ENCODE data around the gene RREB1.

The RREB1 gene

DNA sequence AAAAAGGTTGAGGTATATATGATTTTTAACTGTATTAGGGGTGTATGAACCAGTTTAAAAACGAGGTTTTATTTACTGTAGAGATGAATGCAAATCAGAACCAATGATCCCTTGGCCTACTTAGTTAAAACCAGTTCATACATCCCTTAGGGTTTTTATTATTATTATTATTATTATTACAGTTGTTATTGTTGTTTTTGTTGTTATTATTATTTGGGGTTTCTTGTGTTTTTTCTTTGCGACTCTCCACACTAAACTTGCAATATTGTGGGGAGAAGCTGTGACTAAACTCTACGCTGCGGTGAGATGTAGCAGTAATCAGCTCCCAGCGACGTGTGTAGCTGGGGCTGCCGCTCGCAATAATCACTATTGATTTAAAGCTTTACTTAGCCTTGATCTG, 143.1 kb downstream of the RREB1 start:
- Histone ChIP-seq H3K27me3 (replicated peaks; ENCODE audit: control insufficient read depth, insufficient read depth, low read length, poor library complexity, severe bottlenecking) (no peaks in the 10 kb centered on the region), H3K36me3 (ENCODE audit: control insufficient read depth, insufficient read depth, low read length) (peaks cover 40% of the 10 kb centered on the region), H3K4me3 (ENCODE audit: insufficient read depth, low read depth, low read length, poor library complexity, severe bottlenecking) (no peak overlapping the region), H3K9me3 (ENCODE audit: control insufficient read depth, low read length) (no peaks in the 10 kb centered on the region), H3K4me1 (ENCODE audit: control insufficient read depth, insufficient read depth, low read length, poor library complexity, severe bottlenecking) (no peaks in the 10 kb centered on the region), H3K27ac (ENCODE audit: insufficient read depth, low read length, poor library complexity, severe bottlenecking) (no peak overlapping the region)
- DNase-seq, result no peak

DNA sequence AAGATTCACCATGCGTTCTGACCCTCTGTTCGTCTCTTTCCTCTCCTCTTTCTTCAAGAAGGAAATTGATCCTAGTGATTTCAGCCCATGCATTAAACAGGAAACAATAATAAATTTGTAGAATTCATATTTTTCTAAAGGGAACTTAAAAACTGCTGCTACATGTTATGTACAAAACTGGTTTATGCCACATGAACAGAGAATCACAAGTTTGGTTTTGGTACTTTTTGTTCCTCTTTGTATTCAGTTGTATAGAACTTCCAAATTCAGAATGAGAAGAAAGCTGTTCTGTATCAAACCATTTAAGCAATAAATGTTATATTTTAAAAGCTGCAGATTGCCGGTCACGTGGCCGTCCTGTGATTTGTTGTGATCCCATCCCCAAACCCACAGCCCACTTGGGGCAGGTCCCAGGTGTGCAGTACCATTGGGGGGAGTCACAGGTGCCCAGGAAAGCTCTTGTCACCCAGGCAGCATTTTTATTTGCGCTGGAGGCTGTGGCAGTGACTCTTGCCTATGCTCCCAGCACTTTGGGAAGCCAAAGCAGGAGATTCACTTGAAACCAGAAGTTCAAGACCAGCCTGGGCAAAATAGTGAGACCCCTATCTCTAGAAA, 144.0 kb downstream of the RREB1 start:
- H3K4me3 ChIP-seq (ENCODE audit: insufficient read depth, low read depth, low read length, poor library complexity, severe bottlenecking), result no peak overlapping the region
- no peaks in the 10 kb centered on the region for H3K27me3 ChIP-seq (replicated peaks; ENCODE audit: control insufficient read depth, insufficient read depth, low read length, poor library complexity, severe bottlenecking)
- no peaks in the 10 kb centered on the region for H3K9me3 ChIP-seq (ENCODE audit: control insufficient read depth, low read length)
- no peak overlapping the region for H3K27ac ChIP-seq (ENCODE audit: insufficient read depth, low read length, poor library complexity, severe bottlenecking)
- DNase-seq, result no peak
- peaks cover 33% of the 10 kb centered on the region for H3K36me3 ChIP-seq (ENCODE audit: control insufficient read depth, insufficient read depth, low read length)
- H3K4me1 ChIP-seq (ENCODE audit: control insufficient read depth, insufficient read depth, low read length, poor library complexity, severe bottlenecking), result no peaks in the 10 kb centered on the region

DNA sequence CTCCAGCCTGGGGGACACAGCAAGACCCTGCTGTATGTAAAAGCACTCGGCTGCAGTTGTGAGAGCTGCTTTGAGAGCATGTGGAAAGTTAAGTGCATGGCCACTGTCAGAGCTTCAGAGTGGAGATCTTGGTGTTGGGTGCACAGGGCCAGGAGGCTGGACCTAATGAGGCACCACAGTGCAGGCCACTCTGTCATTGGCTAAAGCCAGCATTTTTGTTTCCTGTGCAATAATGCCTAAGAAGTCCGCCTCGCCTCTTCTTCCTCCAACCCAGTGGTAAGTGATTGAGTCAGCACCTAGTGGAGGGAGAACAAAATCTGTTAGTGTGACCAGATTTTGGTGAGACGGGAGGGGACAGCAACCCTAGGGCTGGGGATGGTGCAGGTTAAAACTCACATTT, 144.6 kb downstream of the RREB1 start:
- no peak for DNase-seq
- H3K9me3 ChIP-seq (ENCODE audit: control insufficient read depth, low read length), result no peaks in the 10 kb centered on the region
- H3K36me3 ChIP-seq (ENCODE audit: control insufficient read depth, insufficient read depth, low read length), result peaks cover 27% of the 10 kb centered on the region
- H3K4me1 ChIP-seq (ENCODE audit: control insufficient read depth, insufficient read depth, low read length, poor library complexity, severe bottlenecking), result no peaks in the 10 kb centered on the region
- no peak overlapping the region for H3K4me3 ChIP-seq (ENCODE audit: insufficient read depth, low read depth, low read length, poor library complexity, severe bottlenecking)
- H3K27ac ChIP-seq (ENCODE audit: insufficient read depth, low read length, poor library complexity, severe bottlenecking), result no peak overlapping the region
- no peaks in the 10 kb centered on the region for H3K27me3 ChIP-seq (replicated peaks; ENCODE audit: control insufficient read depth, insufficient read depth, low read length, poor library complexity, severe bottlenecking)

DNA sequence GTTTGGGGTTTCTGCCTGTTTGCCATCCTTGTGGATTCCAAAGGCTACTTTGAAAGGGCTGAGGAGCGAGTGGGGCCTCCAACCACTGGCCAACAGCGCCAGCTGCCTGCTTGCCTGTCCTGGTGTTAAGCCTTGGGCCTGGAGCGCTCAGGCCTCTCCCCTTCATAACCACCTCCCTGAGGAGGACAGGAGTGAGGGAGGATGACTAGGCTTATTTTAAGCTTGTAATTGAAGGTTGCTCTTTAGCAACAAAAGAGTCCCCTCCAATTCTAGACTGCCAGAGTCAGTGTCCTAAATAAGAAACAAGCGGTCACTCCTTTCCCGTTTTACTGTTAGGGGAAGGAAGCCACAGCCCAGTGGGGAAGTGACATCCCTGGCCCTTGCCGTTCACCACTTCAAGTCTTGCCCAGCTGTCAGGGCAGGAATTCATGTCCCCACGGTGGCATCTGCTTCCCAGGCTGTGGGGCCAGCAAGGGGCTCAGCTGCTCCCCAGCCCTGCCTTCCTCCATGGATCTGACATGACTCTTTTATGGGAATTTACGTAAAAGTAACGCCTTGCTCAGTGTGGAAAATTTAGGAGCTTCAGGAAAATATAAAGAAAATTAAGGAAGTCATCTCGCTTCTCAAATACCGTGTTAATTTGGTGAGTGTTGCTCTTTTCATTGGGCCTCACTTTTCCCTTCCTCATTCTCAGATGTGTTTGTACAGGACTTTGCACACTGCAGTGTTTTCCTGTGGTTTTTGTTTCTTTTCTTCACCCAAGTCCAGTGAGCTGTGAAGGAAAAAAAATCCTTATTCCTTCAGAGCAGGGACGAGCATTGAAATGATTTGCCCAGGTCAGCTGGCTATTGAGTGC, 147.4 kb downstream of the RREB1 start:
- H3K9me3 ChIP-seq (ENCODE audit: control insufficient read depth, low read length), result no peaks in the 10 kb centered on the region
- peaks cover 6% of the 10 kb centered on the region for H3K36me3 ChIP-seq (ENCODE audit: control insufficient read depth, insufficient read depth, low read length)
- no peak overlapping the region for H3K4me3 ChIP-seq (ENCODE audit: insufficient read depth, low read depth, low read length, poor library complexity, severe bottlenecking)
- no peaks in the 10 kb centered on the region for H3K4me1 ChIP-seq (ENCODE audit: control insufficient read depth, insufficient read depth, low read length, poor library complexity, severe bottlenecking)
- no peaks in the 10 kb centered on the region for H3K27me3 ChIP-seq (replicated peaks; ENCODE audit: control insufficient read depth, insufficient read depth, low read length, poor library complexity, severe bottlenecking)
- H3K27ac ChIP-seq (ENCODE audit: insufficient read depth, low read length, poor library complexity, severe bottlenecking), result no peak overlapping the region
- DNase-seq, result no peak

DNA sequence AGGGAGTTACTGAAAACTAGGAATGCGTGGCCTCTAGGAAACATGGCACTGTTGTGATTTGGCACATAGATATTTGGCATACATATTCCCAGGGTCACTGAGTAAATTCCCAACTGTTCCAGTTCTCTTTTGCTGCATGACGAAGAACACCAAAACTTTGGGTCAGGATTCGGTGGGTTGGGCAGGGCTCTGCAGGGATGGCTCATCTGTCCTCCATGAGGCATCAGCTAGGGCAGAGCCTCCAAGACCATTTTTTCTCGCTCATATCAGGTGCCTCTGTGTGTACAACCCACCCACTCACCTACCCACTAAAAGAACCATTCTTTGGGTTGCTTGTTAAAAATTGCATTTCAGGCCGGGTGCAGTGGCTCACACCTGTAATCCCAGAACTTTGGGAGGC, 148.2 kb downstream of the RREB1 start:
- Histone ChIP-seq H3K36me3 (ENCODE audit: control insufficient read depth, insufficient read depth, low read length) (peaks cover 2% of the 10 kb centered on the region), H3K27ac (ENCODE audit: insufficient read depth, low read length, poor library complexity, severe bottlenecking) (no peak overlapping the region), H3K4me3 (ENCODE audit: insufficient read depth, low read depth, low read length, poor library complexity, severe bottlenecking) (no peak overlapping the region), H3K4me1 (ENCODE audit: control insufficient read depth, insufficient read depth, low read length, poor library complexity, severe bottlenecking) (no peaks in the 10 kb centered on the region), H3K27me3 (replicated peaks; ENCODE audit: control insufficient read depth, insufficient read depth, low read length, poor library complexity, severe bottlenecking) (peaks cover 3% of the 10 kb centered on the region), H3K9me3 (ENCODE audit: control insufficient read depth, low read length) (no peaks in the 10 kb centered on the region)
- no peak for DNase-seq

DNA sequence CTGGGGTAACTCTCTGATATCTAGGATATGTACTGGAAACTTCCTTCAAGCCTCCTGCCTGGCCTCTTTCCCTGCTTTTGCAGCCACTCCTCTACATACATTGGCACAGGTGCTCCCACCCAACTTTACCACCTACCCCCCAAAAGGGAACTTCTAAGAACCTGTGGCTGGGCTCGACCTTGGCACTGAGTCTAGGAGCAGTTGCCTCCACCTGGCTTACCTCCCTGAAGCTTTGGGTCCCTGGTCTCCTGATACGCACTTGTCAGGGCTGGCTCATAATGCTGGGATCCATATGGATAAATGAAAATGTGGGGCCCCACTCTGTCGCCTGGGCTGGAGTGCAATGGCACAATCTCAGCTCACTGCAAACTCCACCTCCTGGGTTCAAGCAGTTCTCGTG, 149.0 kb downstream of the RREB1 start:
- no peak for DNase-seq
- H3K9me3 ChIP-seq (ENCODE audit: control insufficient read depth, low read length), result no peaks in the 10 kb centered on the region
- H3K27ac ChIP-seq (ENCODE audit: insufficient read depth, low read length, poor library complexity, severe bottlenecking), result no peak overlapping the region
- no peaks in the 10 kb centered on the region for H3K36me3 ChIP-seq (ENCODE audit: control insufficient read depth, insufficient read depth, low read length)
- no peaks in the 10 kb centered on the region for H3K4me1 ChIP-seq (ENCODE audit: control insufficient read depth, insufficient read depth, low read length, poor library complexity, severe bottlenecking)
- peaks cover 3% of the 10 kb centered on the region for H3K27me3 ChIP-seq (replicated peaks; ENCODE audit: control insufficient read depth, insufficient read depth, low read length, poor library complexity, severe bottlenecking)
- no peak overlapping the region for H3K4me3 ChIP-seq (ENCODE audit: insufficient read depth, low read depth, low read length, poor library complexity, severe bottlenecking)

DNA sequence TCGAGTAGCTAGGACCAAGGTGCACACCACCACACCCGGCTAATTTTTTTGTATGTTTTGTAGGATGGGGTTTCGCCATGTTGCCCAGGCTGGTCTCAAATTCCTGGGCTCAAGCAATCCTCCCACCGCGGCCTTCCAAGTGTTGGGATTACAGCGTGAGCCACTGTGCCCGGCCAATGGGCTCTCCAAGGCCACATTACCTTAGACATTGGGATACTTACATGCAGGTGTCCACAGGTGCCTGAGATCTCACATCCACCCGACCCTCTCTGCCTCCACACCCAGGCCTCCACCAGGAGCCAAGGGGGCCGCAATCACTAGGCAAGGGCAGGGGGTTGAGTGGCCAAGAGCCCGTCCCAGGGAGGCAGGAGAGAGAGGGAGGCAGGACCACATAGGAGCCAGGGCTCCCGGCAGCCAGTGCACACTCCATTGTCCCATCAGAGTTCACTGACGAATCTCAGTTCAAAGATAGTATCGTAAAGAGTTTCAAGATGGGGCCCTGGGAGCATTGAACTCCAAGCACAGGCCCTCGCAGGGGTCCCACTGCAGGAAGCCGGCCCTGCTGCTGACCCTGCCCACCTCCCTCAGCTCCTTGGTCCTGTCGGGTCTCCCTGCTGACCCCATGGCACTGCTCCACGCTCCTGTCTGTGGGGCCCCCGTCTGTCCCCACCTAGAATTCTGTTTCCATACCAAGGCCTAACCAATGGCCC, 149.9 kb downstream of the RREB1 start:
- Histone ChIP-seq H3K36me3 (ENCODE audit: control insufficient read depth, insufficient read depth, low read length) (no peaks in the 10 kb centered on the region), H3K9me3 (ENCODE audit: control insufficient read depth, low read length) (no peaks in the 10 kb centered on the region), H3K4me3 (ENCODE audit: insufficient read depth, low read depth, low read length, poor library complexity, severe bottlenecking) (no peak overlapping the region), H3K27me3 (replicated peaks; ENCODE audit: control insufficient read depth, insufficient read depth, low read length, poor library complexity, severe bottlenecking) (peaks cover 3% of the 10 kb centered on the region), H3K4me1 (ENCODE audit: control insufficient read depth, insufficient read depth, low read length, poor library complexity, severe bottlenecking) (no peaks in the 10 kb centered on the region), H3K27ac (ENCODE audit: insufficient read depth, low read length, poor library complexity, severe bottlenecking) (no peak overlapping the region)
- DNase-seq, result no peak

DNA sequence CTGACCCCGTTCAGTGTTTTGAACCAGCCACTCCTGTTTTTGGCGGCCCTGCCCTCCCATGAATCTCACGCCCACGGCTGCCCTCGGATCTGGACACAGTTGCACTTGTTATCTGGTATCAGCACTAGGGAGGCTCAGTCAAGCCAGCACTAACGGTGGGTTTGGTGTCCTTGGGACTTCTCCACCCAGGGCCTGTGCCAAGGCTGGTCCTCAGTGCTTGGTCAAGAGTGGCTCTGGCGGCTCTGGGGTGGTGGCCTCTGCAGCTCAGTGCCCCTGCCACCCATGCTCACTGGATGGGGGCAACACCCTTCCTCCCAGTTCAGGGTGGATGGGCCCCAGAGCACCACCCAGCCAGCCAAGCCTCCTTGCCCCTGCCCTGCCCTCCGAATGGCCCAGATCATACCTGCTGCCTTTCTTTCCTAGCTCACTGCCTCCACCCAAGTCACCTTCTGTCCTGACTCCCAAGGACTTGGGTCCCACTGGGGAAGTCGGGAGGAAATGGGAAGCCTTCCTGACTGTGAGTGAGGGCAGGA, 150.5 kb downstream of the RREB1 start:
- no peaks in the 10 kb centered on the region for H3K36me3 ChIP-seq (ENCODE audit: control insufficient read depth, insufficient read depth, low read length)
- H3K9me3 ChIP-seq (ENCODE audit: control insufficient read depth, low read length), result no peaks in the 10 kb centered on the region
- H3K27me3 ChIP-seq (replicated peaks; ENCODE audit: control insufficient read depth, insufficient read depth, low read length, poor library complexity, severe bottlenecking), result peaks cover 3% of the 10 kb centered on the region
- H3K4me1 ChIP-seq (ENCODE audit: control insufficient read depth, insufficient read depth, low read length, poor library complexity, severe bottlenecking), result no peaks in the 10 kb centered on the region
- no peak overlapping the region for H3K27ac ChIP-seq (ENCODE audit: insufficient read depth, low read length, poor library complexity, severe bottlenecking)
- DNase-seq, result no peak
- H3K4me3 ChIP-seq (ENCODE audit: insufficient read depth, low read depth, low read length, poor library complexity, severe bottlenecking), result no peak overlapping the region

DNA sequence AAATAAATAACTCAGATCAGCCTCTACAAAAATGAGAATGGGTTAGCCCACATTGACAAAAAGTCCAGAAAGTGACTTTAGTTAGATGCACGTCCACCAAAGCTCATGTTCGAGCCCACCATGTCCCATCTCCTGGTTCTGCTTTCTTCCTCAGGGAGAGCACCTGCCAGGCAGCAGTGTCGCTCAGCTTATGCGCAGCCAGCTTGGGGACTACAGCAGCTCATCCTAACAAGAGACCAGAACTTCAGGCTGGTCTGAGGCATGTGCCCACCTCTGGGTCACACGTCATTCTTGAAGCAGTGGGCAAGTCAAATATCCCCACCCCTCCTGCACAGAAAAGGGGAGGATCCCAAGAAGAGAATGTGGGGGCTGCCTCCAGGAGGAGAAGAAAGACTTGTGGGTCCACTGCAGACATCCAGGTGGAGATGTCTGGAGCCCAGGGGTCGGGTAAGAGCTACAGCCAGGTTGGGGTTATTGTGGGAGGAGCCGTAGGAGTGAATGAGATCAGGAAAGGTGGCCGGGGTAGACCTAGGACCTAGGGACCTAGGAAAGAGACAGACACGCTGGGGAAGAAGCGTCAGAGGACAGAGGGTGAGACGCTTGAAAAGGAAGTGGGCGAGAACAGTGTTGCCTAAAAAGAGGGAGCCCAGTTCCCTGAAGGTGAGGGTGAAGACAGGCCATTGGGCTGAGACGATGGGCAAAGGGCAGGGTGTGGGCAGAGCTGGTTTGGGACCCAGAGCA, 152.7 kb downstream of the RREB1 start:
- no peaks in the 10 kb centered on the region for H3K4me1 ChIP-seq (ENCODE audit: control insufficient read depth, insufficient read depth, low read length, poor library complexity, severe bottlenecking)
- H3K27ac ChIP-seq (ENCODE audit: insufficient read depth, low read length, poor library complexity, severe bottlenecking), result no peak overlapping the region
- no peaks in the 10 kb centered on the region for H3K9me3 ChIP-seq (ENCODE audit: control insufficient read depth, low read length)
- DNase-seq, result no peak
- H3K36me3 ChIP-seq (ENCODE audit: control insufficient read depth, insufficient read depth, low read length), result no peaks in the 10 kb centered on the region
- H3K27me3 ChIP-seq (replicated peaks; ENCODE audit: control insufficient read depth, insufficient read depth, low read length, poor library complexity, severe bottlenecking), result peaks cover 3% of the 10 kb centered on the region
- H3K4me3 ChIP-seq (ENCODE audit: insufficient read depth, low read depth, low read length, poor library complexity, severe bottlenecking), result peak overlapping the region; percentile 66

Data from effector memory CD4-positive, alpha-beta T cell (primary cell).